ENCODE results near the gene SGCG.

SGCG gene

DNA sequence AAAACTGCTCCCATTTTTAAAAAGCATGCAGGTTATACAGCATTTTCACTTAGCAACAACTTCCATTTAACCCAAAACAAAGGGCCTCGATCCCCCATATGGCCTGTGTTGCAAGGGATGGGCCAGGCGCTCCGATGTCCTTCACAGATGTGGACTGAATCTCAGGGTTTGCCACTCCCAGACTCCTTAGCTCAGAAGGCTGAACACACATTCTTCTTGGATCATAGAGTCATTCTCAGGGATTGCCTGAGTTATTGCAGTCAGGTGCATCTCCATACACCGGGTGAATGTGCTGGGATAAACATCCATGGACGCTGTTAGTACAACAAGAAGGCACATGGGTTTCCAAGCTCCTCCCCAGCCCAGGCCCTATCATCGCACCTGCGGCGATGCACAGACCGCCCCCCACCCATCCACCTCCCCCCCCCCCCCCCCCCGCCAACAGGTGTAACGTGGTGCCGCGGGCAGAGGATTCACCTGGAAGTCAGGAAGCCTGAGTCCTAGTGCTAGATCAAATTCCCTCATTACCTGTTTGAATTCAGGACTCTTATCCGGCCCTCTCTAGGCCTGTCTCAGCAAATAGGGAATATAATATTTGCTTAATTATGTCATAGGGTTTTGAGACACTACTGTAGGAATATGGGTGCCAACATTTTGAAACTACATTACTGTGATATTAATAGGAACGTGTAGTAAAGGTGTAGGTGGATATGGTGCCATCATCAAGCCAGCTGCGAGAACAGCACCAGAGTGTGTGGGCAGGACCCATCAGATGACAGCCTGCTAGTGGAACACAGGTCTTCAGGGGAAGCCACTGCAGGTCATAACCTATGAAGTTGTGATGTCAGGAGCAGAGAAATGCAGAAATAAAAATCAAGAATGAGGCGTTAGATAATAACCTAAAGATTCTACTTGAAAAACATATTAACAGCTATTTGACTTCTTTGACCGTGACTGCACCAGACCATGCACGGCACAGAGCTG is 141.9 kb downstream of the SGCG start:
- Histone ChIP-seq H3K4me3 (no peak overlapping the region), H3K4me2 (no peak overlapping the region), H3K27ac (no peak overlapping the region), H4K20me1 (no peaks in the 10 kb centered on the region), H3K9ac (no peak overlapping the region), H3K27me3 (no peaks in the 10 kb centered on the region), H3K9me3 (no peaks in the 10 kb centered on the region), H3K4me1 (peaks cover 16% of the 10 kb centered on the region; the same call in 1 of the 2 replicates), H3K36me3 (no peaks in the 10 kb centered on the region)
- TF ChIP-seq Cebpa-rat (IDR thresholded peaks at IDR 0.05) = no peak

DNA sequence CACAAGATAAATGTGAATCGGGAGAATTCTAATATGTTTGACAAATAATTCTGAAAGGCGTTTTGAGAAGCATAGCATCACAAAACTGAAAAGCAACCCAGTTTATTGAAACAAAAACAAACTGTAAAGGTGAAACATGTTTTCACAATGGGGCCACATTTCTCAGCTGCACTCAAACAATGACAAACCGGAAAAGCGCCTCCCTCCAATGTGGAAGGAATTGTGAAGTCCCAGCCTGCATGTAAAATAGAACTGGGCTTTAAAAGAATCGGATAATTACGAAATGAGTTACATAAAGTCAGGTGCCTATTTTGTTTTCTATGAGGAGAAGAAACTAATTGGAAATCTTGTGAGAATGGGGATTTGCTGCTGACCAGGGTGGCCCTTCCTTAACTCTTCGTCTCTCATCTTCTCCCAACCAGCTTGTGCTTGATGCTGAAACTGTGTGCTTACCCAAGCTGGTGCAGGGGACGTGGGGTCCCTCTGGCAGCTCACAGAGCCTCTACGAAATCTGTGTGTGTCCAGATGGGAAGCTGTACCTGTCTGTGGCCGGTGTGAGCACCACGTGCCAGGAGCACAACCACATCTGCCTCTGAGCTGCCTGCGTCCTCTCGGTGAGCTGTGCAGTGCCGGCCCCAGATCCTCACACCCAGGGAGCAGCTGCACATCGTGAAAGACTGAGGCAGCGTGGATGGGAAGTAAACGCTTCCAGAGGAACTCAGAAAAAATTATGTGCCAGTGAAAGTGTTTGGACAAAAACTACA is 143.3 kb downstream of the SGCG start:
- TF ChIP-seq Cebpa-rat (IDR thresholded peaks at IDR 0.05) = no peak
- H3K27ac ChIP-seq = no peak overlapping the region
- no peak overlapping the region for H3K9ac ChIP-seq
- no peak overlapping the region for H3K4me2 ChIP-seq
- H4K20me1 ChIP-seq = no peaks in the 10 kb centered on the region
- H3K4me1 ChIP-seq = peaks cover 11% of the 10 kb centered on the region; the same call in 1 of the 2 replicates
- H3K4me3 ChIP-seq = no peak overlapping the region
- H3K27me3 ChIP-seq = no peaks in the 10 kb centered on the region
- H3K9me3 ChIP-seq = no peaks in the 10 kb centered on the region
- no peaks in the 10 kb centered on the region for H3K36me3 ChIP-seq

DNA sequence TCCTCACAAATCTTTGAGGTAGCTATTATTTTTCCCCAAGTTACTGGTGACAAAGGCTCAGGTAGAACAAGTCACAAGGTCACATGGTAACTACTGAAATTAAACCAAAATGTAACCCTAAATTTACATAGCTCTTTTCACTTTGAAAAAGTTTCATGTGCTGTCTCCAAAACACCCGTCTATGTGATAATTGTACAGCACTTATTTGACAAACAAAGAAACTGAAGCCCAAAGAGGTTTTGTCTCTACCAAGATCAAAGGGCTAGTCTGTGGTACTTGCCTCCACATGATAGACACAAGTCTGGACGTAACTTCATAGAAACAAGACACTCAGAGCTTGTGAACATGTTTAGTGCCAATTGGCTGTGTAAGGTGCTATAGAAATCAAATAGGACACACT is 144.4 kb downstream of the SGCG start:
- Histone ChIP-seq H3K4me1 (0 out of 2 replicates have a peak, but pooled peaks cover under 1% of the 10 kb centered on the region), H3K36me3 (no peaks in the 10 kb centered on the region), H3K9ac (no peak overlapping the region), H4K20me1 (no peaks in the 10 kb centered on the region), H3K4me3 (no peak overlapping the region), H3K27ac (no peak overlapping the region), H3K27me3 (no peaks in the 10 kb centered on the region), H3K9me3 (no peaks in the 10 kb centered on the region), H3K4me2 (no peak overlapping the region)
- no peak for TF ChIP-seq Cebpa-rat (IDR thresholded peaks at IDR 0.05)

DNA sequence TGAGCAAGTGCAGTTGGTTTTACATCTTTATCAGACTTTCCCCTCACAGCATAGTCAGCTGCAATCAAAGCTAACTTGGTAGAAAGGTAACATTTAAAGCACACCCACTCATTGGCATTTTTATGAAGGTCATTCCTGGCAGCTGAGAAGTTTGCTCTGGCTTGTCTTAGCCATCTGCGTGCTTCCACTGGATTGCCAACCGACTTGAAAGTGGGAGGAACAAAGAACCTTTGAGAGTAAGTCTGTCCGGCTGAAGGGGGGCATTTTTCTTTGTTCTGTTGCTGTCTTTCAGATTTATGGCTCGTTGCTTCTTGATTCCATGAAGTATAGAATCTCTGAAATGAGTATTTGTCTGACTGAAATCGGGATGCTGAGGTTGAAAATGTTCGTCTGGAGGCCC is 149.6 kb downstream of the SGCG start:
- no peak for TF ChIP-seq Cebpa-rat (IDR thresholded peaks at IDR 0.05)

DNA sequence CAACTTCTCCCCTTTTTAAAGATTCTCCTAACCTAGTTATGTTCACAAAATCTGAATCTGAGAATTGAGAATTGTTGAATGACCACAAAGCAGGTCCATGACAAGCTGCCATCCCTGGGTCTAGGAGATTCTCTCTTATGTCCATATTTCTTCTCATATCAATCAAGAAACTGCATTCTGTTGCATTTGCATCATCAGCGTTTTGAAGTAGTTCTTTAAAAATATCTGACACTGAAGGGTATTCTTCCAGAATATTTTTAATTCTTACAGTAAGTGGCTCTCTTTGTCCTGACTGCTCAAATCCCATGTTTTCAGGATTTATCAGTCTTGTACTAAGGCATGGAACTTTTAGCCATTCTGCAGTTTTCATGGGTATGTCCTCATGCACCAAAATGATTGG is 158.4 kb downstream of the SGCG start:
- no peak overlapping the region for H3K4me2 ChIP-seq
- H3K9me3 ChIP-seq = peaks cover 63% of the 10 kb centered on the region
- no peak overlapping the region for H3K4me3 ChIP-seq
- no peak for TF ChIP-seq Cebpa-rat (IDR thresholded peaks at IDR 0.05)
- no peaks in the 10 kb centered on the region for H4K20me1 ChIP-seq
- H3K36me3 ChIP-seq = peaks cover 82% of the 10 kb centered on the region
- H3K27ac ChIP-seq = no peak overlapping the region
- H3K9ac ChIP-seq = no peak overlapping the region
- no peaks in the 10 kb centered on the region for H3K27me3 ChIP-seq
- H3K4me1 ChIP-seq = no peaks in the 10 kb centered on the region

More for the DNA sequence above, 149.6 kb downstream of the SGCG start:
- H3K4me3 ChIP-seq = no peak overlapping the region
- peaks cover 43% of the 10 kb centered on the region; the same call in 1 of the 2 replicates for H3K36me3 ChIP-seq
- no peaks in the 10 kb centered on the region for H4K20me1 ChIP-seq
- no peak overlapping the region for H3K27ac ChIP-seq
- no peaks in the 10 kb centered on the region for H3K4me1 ChIP-seq
- no peak overlapping the region for H3K9ac ChIP-seq
- no peaks in the 10 kb centered on the region for H3K27me3 ChIP-seq
- 0 out of 2 replicates have a peak, but pooled peaks cover 4% of the 10 kb centered on the region for H3K9me3 ChIP-seq
- H3K4me2 ChIP-seq = no peak overlapping the region

DNA sequence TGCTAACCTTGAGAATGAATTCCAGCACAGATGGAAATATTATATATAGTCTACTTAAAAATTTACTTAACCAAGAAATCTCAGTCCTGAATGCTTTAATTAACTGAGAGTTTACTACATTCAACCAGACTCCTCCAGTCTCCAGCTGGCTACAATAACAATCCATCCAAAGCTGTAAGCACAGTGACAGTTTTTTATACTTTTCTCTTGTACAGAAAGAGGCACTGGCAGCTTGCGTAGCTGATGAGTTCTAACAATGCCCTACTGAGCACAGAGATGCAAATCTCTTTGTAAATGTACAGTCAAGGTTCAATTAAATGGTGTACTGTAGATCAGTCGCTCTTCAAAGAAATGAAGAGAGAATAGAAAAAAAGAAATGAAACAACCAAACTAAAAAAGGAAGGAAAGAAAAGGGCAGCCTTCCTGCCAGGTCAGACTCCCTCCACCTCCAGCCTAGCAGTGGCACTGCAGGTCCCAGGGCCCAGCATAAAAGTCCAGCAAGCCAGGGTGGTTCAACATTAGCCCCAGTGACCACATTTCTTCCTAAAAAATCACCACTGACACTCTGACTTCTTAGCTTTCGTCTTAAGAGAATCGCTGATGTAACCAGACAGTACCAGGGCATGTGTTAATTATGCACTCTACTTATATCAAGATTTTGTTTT is 164.3 kb downstream of the SGCG start:
- H3K36me3 ChIP-seq = peaks cover 83% of the 10 kb centered on the region
- no peak overlapping the region for H3K4me3 ChIP-seq
- peaks cover 33% of the 10 kb centered on the region for H3K9me3 ChIP-seq
- no peak overlapping the region for H3K9ac ChIP-seq
- no peaks in the 10 kb centered on the region for H4K20me1 ChIP-seq
- no peak for TF ChIP-seq Cebpa-rat (IDR thresholded peaks at IDR 0.05)
- H3K27me3 ChIP-seq = no peaks in the 10 kb centered on the region
- H3K27ac ChIP-seq = no peak overlapping the region
- no peak overlapping the region for H3K4me2 ChIP-seq
- H3K4me1 ChIP-seq = no peaks in the 10 kb centered on the region

DNA sequence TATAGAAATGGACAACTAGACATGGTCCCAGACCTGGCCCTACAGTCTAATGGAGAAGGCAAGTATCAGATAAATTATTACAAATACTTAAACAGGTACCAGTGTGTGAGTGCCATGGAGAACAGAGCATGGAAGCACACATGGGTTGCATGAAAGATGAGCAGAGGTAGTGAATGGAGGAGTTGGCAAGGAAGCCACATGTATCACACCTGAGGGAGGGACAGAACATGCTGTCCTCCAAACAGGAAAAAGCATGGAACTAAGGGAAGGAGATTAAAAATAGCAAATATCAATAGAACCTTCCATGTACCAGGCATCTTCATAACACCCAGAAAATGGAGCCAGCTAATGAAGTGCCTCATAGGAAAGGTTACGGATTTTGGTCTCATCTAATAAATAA is 166.8 kb downstream of the SGCG start:
- H3K27ac ChIP-seq = no peak overlapping the region
- no peak overlapping the region for H3K4me3 ChIP-seq
- H3K4me2 ChIP-seq = no peak overlapping the region
- H3K4me1 ChIP-seq = no peaks in the 10 kb centered on the region
- H3K9me3 ChIP-seq = peaks cover 17% of the 10 kb centered on the region
- no peak overlapping the region for H3K9ac ChIP-seq
- H3K36me3 ChIP-seq = peaks cover 82% of the 10 kb centered on the region
- H4K20me1 ChIP-seq = no peaks in the 10 kb centered on the region
- no peak for TF ChIP-seq Cebpa-rat (IDR thresholded peaks at IDR 0.05)
- H3K27me3 ChIP-seq = no peaks in the 10 kb centered on the region

DNA sequence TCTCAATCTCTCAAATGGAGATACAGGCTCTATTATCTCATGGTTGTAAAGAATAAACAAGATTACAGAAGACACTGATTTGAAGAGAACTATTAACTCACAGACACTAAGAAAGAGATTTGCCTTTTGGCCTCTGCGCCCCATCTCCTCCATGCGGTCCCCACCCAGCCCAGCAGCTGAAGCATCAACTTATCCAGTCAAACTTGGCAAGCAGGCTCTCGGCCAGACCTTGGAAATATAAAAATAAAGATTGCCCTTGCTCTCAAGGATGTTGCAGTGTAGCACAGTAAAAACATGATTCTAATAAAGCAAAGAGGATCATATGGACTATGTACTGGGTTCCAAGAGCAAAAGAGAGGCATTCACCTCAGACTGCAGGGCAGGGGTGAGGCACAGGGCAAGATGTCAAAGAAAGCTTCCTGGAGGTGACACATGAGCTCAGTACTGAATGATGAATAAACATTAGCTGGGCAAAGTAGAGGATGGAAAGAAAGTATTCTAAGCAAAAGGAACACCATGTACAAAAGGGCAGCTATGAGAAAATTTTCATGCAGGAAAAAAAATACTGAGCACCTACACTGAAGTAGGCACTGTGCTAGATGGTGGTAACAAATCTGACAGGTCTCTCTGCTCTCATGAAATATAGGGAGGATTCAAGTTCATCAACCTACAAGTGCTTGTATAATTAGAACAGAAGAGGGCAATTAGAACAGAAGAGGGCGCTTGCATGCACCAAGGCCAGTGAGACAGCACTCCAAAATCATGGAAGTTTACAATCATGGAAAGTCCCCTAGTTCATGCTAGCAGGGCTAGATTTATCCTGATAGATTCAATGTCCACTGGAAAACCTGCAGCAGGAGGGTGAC is 167.7 kb downstream of the SGCG start:
- Histone ChIP-seq H3K4me2 (no peak overlapping the region), H3K27me3 (no peaks in the 10 kb centered on the region), H3K9me3 (peaks cover 13% of the 10 kb centered on the region; the same call in 1 of the 2 replicates), H3K36me3 (peaks cover 87% of the 10 kb centered on the region), H3K4me3 (no peak overlapping the region), H3K27ac (no peak overlapping the region), H3K9ac (no peak overlapping the region), H4K20me1 (no peaks in the 10 kb centered on the region), H3K4me1 (no peaks in the 10 kb centered on the region)
- no peak for TF ChIP-seq Cebpa-rat (IDR thresholded peaks at IDR 0.05)

Measured in BLaER1 (cell line).